Measurements from ENCODE around the gene KAT8.

DNA sequence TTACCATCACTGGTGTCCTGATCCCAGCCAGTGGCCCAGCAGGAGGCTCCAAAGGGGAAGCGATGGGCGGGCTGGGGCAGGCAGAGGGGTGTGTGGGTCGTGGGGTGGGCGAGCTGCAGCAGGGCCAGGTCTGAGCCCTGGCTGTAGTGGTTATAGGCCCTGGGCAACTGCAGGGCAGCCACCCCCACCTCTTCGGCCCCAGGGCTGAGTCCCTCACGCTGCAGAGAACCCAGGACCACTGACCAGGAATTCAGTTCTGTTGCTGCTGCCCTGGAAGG lies 30.9 kb upstream of the KAT8 start:
- TF ChIP-seq CTCF (conservative IDR thresholded peaks at IDR 0.05; ENCODE audit: low read depth, low read length) (no peak), EZH2 (IDR thresholded peaks at IDR 0.05; ENCODE audit: low read length, unreplicated experiment) (no peak)

All from PC-3 (cell line).